CD4-positive, alpha-beta T cell treated with Interleukin-12 subunit alpha and Interleukin-12 subunit beta, for 1 hour (primary cell): ENCODE results near the gene MATN3.

ENCODE experiments used
- DNase-seq: peaks from one replicate; pipeline ENCODE4 v3.0.0-alpha.2; 2020

MATN3 gene

GRCh38 chr2:19993731-19994130 is 18.7 kb downstream of the MATN3 start:
- DNase-seq, result no peak

DNA sequence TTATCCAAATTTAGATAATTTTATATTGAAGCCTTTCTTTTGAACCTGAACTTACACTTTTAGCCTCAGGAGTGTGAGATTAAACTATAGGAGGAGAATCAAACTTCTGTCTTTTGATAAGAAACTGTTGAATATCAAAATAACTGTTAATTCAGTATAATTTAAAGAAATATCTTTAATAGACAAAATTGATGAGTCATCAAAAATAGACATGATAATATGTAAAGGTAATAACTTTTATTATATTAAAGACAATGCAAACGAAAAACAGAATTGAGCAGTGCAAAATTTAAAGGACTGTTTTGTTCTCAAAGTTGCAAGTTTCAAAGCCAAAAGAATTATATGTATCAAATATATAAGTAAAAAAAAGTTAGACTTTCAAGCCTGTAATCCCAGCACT is 20.6 kb downstream of the MATN3 start:
- no peak for DNase-seq

DNA sequence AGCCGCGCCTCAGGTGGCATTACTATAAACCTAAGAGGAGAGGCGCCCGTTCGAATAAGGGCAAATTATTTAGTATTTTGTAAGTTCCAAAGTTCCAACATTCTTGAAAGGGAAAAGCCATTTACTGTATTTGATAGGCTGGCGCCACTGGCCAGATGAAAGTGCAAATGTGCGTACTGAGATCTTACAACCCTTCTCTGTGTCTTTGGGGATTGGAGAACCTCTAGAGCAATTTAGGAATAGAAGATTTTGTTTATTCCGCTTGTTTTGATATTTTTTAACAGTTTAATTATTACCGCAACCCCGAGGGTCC is 22.1 kb downstream of the MATN3 start:
- DNase-seq, result no peak

DNA sequence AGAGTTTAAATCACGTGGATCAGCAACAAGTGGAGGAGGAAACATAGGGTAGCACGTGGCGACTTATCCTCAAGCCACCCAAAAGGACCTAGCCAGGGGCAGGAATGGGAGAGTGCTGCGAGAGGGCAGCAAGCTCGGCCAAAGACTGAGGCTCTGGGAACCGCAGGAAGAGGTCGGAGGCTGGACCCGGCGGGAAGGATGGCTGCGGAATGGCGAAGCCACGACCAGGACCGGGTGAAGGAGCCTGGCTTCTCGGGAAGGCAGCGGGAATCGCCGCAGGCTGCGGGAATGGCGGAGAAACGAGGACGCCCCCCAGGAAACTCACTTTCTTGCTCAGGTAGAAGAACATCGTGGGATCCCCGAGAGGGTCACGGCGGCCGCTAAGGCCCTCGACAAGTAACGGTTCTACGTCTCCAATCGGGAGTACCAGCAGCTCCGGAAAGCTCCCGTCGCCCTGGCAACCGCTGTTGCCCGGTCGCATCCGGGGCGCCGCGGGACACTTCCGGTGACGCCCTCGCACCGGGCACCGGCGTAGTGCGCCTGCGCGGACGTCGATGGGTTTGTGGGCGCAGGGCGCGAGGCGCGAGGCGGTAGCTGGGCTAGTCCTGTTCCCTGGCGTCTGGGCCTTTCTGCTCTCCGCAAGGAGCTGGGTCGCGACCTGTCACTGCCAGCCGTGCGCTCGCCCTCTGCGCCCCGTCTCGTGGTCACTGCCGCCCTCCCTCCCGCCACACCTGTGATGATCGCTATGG is 22.6 kb downstream of the MATN3 start, which contains the start of gene WDR35:
Gene WDR35 (minus strand): TSS at position 439 of the 749 bp plus-strand sequence. CDS start 90 bp downstream, at position 349.
- peak; percentile 92 for DNase-seq

DNA sequence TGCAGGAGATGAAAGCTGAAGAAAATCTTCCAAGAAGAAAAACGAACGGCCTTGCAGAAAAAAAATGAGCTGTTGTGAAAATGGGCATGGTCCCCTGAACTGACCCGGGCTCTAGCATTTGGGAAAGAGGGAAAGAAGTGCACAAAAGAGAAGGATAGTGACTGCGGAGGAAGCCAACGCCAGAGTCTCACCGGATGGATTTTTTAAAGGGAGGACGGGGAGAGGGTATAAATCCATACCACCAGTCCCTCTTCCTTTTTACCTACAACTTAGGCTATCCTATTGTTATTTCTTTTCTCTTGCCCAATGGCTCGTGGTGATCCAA is 23.2 kb downstream of the MATN3 start:
- no peak for DNase-seq

DNA sequence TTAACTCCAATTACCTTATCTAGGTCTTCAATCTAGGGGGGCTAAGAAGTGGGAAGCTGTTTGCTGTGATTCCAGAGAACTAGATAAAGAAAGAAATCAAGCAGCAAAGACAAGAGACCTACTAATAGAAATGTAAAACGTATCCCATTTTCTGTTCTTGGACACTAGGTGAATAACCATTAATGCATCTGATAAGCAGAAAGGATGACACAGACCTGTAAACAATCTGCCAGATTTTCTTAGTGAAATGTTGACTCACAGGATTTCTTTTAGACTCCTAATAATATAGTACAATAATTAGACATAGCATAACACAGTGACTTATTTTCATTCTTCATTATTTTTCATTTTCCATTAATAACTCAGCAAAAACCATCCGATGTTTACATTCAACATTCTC is 23.9 kb downstream of the MATN3 start:
- DNase-seq, result no peak

GRCh38 chr2:19987936-19988335 is 24.5 kb downstream of the MATN3 start:
- no peak for DNase-seq

DNA sequence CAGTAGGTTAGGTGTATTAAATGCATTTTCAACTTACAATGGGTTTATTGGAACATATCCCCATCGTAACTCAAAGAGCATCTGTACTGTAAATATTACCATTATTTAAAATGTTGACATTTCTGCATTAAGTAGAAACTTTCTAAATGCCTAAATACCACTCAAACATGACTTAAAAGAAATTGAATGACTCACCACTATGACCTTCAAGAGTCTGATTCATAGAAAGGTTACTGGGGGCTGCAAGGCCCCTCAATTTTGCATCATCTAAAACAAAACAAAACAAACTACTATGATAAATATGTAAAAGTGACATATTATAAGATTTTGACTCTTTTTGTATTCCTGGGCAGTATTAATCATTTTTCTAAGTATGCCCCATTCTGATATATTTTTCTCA is 30.2 kb downstream of the MATN3 start:
- DNase-seq, result no peak

DNA sequence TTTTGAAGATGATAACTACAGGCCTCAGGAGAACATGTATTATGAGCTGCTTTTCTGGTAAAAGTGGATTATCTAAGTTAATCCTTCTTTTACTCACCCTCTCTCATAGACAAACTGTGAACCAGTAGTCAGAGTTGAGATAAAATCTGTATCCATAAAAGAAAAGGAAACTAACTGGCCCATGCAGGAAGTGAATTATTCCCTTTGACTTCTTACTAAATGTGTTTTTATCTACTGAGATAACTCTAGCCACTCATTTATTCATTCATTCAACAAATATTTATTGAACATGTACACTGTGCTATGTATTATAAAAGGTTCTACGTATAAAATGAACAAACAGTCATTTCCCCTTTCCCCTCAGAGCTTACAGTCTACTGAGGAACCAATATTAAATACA is 32.5 kb downstream of the MATN3 start:
- no peak for DNase-seq

DNA sequence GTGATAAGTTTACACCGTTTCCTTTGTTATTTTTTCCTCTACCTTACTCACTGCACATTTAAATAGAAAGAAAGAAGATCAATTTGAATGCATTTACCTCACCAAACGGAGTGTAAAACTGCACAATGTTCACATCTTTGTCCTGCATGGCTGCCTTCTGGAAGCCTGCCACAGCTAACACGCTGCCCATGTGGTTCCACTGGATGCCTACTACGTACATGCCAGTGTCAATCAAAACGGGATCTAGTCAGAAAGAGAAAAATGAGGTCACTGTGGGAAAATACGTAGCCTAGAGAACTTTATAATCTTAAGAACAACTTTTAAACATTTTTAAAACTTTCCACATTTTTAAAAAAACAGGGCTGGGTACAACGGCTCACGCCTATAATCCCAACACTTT is 39.0 kb downstream of the MATN3 start:
- DNase-seq, result no peak

- DNase-seq, result peak; percentile 27
Observed at GRCh38 chr2:19971691-19972090, 40.8 kb downstream of the MATN3 start.

- no peak for DNase-seq
Observed at GRCh38 chr2:19963386-19963785, 49.1 kb downstream of the MATN3 start.

DNA sequence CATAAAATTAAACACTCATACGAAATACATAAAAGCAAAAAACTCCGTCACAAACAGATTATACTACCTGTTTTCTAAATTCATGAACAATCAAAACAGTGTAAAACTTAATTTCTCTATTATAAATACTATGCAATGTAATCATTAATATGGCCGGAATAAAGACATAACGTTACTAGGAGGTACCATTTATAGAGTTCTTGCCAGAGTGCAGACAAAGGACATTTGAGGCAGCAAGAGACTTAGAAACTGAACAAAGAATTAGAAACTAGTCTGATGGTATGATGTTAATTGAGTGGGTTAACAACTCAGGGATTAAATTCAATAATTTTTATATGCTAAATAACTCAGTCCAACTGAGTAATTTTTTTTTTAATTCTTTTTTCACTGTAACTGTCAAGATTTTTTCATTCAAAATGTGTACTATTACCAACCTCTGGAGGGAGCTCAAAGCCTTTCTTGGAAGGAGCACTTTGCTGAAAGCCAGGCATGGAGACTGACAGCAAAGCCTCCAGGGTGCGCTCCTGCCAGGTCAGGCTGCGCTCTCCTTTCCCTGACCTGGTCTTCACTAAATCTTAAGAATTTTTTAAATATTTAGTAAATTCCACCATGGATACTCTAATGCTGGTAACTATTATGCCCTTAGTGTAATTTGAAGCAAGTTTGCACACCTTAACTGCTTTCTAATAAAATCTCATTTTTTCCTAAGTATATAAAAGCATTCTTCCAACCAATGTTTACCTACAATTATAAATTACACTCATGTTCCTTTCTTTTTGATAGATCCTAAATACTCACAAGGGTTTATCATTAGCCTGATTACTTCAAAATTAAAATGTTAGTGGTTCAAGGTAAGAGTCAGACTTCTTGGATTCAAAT is 56.7 kb downstream of the MATN3 start:
- DNase-seq, result peak; percentile 59

- DNase-seq, result no peak
Observed at GRCh38 chr2:19949071-19949470, 63.4 kb downstream of the MATN3 start.

GRCh38 chr2:19947184-19947940 is 65.1 kb downstream of the MATN3 start:
- DNase-seq, result no peak

- DNase-seq, result no peak
Observed at GRCh38 chr2:19944205-19944845, 68.1 kb downstream of the MATN3 start.

DNA sequence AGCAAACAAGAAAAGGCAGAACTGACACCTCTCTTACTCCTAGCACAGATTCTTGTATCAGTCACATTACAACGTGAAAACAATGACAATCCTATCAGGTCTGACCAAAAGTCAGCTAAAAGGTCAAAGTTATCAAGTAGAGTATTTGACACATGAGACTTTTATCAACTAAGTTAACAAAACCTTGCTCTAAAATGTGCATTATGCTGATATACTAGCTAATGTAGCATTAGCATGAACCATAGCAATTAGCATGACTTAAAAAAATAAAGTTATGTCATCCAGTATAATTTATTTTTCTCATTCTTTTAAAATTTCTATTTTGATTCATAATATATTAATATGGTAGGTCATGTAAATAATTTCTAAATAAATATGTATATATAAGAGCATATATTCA is 69.3 kb downstream of the MATN3 start:
- no peak for DNase-seq

DNA sequence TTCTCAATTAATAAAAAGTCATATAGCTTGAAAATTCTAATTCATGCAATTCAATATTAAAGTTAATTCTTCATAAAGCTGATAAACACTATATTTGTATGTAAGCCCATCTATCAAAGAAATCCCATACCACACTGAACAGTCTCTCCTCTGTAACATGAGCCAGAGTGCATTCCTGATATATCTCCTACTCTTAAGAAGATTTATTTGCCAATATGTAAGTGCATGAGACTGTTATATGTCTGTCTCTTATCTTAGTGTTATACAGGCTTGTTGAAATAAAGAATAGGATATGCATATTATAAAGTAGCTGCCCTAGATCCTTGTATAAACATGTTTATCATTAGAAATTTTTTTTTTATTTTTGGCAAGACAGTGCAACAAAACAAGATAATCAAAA is 70.3 kb downstream of the MATN3 start:
- no peak for DNase-seq
